ENCODE results near the gene FAM50A.

FAM50A gene

GRCh38 chrX:154466036-154466435 is 22.1 kb downstream of the FAM50A start:
- DNase-seq (ENCODE audit: low spot score) = no peak

GRCh38 chrX:154466907-154467306 is 23.0 kb downstream of the FAM50A start:
- DNase-seq (ENCODE audit: low spot score) = no peak

- DNase-seq (ENCODE audit: low spot score) = no peak
These were observed 23.6 kb downstream of the FAM50A start for GRCh38 chrX:154467556-154467955.

- DNase-seq (ENCODE audit: low spot score) = no peak
These were observed 24.3 kb downstream of the FAM50A start for GRCh38 chrX:154468217-154468616.

- no peak for DNase-seq (ENCODE audit: low spot score)
These were observed 25.2 kb downstream of the FAM50A start for GRCh38 chrX:154469114-154469513.

GRCh38 chrX:154469880-154470279 is 25.9 kb downstream of the FAM50A start:
- DNase-seq (ENCODE audit: low spot score) = no peak

- DNase-seq (ENCODE audit: low spot score) = no peak
These were observed 26.5 kb downstream of the FAM50A start for GRCh38 chrX:154470434-154470833.

- DNase-seq (ENCODE audit: low spot score) = no peak
These were observed 27.1 kb downstream of the FAM50A start for GRCh38 chrX:154470914-154471568.

GRCh38 chrX:154471839-154472684 is 28.1 kb downstream of the FAM50A start:
- no peak for DNase-seq (ENCODE audit: low spot score)

GRCh38 chrX:154472685-154473632 is 29.0 kb downstream of the FAM50A start:
- DNase-seq (ENCODE audit: low spot score) = no peak

- DNase-seq (ENCODE audit: low spot score) = no peak
These were observed 29.7 kb downstream of the FAM50A start for GRCh38 chrX:154473683-154474082.

GRCh38 chrX:154476821-154477220 is 32.9 kb downstream of the FAM50A start:
- no peak for DNase-seq (ENCODE audit: low spot score)

- DNase-seq (ENCODE audit: low spot score) = no peak
These were observed 34.0 kb downstream of the FAM50A start for GRCh38 chrX:154477891-154478477.

GRCh38 chrX:154478728-154479622 is 35.0 kb downstream of the FAM50A start, which contains the start of gene LAGE3:
Gene LAGE3 (minus strand): TSS chrX:154479281. CDS start chrX:154478915, 366 bp downstream.
- peak; percentile 71 for DNase-seq (ENCODE audit: low spot score)

GRCh38 chrX:154481195-154481594 is 37.3 kb downstream of the FAM50A start:
- DNase-seq (ENCODE audit: low spot score) = no peak

GRCh38 chrX:154481911-154482601 is 38.1 kb downstream of the FAM50A start:
- DNase-seq (ENCODE audit: low spot score) = no peak

- DNase-seq (ENCODE audit: low spot score) = no peak
These were observed 38.8 kb downstream of the FAM50A start for GRCh38 chrX:154482786-154483185.

- DNase-seq (ENCODE audit: low spot score) = no peak
These were observed 39.4 kb downstream of the FAM50A start for GRCh38 chrX:154483325-154483724.

GRCh38 chrX:154484255-154485149 is 40.6 kb downstream of the FAM50A start:
- no peak for DNase-seq (ENCODE audit: low spot score)

Data from kidney capillary endothelial cell (primary cell).